Activated CD8-positive, alpha-beta T cell treated with anti-CD3 and anti-CD28 coated beads for 36 hours (primary cell): ENCODE measurements around the gene FCMR. TPM values are rescaled to one million over a fixed set of nuclear protein-coding genes. Genes with fewer than 3 reads are reported as not detected.

Experiments
- ATAC-seq: fragments of 200-7000 bp; cut with Tn5 transposase; one replicate; pipeline ENCODE4 v1.10.0; 2021; ENCODE audit warnings: mild to moderate bottlenecking, moderate library complexity
- CTCF ChIA-PET: fragments of 350-600 bp; sonication (Branson Sonifier 250); formaldehyde crosslinking; loops from one replicate; lab custom pipeline; 2021; ENCODE audit warnings: antibody characterized with exemption; lab: Charles Lee
- POLR2A ChIA-PET: fragments of 350-600 bp; sonication (Branson Sonifier 250); formaldehyde crosslinking; loops from one replicate; lab custom pipeline; 2021; ENCODE audit warnings: antibody characterized with exemption; lab: Charles Lee
- DNase-seq: peaks from one replicate; pipeline ENCODE4 v3.0.0-alpha.2; 2020
- H3K27ac Mint-ChIP-seq: one replicate; pipeline ENCODE4 v1.8.0; 2021; ENCODE audit warnings: mild to moderate bottlenecking, mixed read lengths
- H3K27me3 Mint-ChIP-seq: one replicate; pipeline ENCODE4 v1.8.0; 2021; ENCODE audit warnings: mixed read lengths
- H3K36me3 Mint-ChIP-seq: one replicate; pipeline ENCODE4 v1.8.0; 2021; ENCODE audit warnings: low read depth, mixed read lengths
- H3K4me1 Mint-ChIP-seq: one replicate; pipeline ENCODE4 v1.8.0; 2021; ENCODE audit warnings: low read depth, mixed read lengths
- H3K4me3 Mint-ChIP-seq: one replicate; pipeline ENCODE4 v1.8.0; 2021; ENCODE audit warnings: mild to moderate bottlenecking, moderate library complexity, mixed read lengths
- H3K9me3 Mint-ChIP-seq: one replicate; pipeline ENCODE4 v1.8.0; 2021; ENCODE audit warnings: mixed read lengths
- intact Hi-C: fragments of 100-400 bp; cut with micrococcal nuclease; formaldehyde crosslinking; loops from one replicate; pipeline ENCODE4 v1.10.0; 2022
- total RNA-seq, 2 experiments: library from RNA; stranded (reverse); gene quantifications; one replicate each; pipeline ENCODE4 v1.2.3, GENCODE V29; 2021
- TF ChIP-seq, protein P1 (sequence below): fragments of 200-600 bp; IDR thresholded peaks from one replicate; pipeline ENCODE4 v1.8.0; 2022; ENCODE audit warnings: antibody characterized with exemption, mild to moderate bottlenecking

The FCMR gene
- total RNA-seq, 2 experiments from 2014 or later = 49.4 to 51.7 TPM

DNA sequence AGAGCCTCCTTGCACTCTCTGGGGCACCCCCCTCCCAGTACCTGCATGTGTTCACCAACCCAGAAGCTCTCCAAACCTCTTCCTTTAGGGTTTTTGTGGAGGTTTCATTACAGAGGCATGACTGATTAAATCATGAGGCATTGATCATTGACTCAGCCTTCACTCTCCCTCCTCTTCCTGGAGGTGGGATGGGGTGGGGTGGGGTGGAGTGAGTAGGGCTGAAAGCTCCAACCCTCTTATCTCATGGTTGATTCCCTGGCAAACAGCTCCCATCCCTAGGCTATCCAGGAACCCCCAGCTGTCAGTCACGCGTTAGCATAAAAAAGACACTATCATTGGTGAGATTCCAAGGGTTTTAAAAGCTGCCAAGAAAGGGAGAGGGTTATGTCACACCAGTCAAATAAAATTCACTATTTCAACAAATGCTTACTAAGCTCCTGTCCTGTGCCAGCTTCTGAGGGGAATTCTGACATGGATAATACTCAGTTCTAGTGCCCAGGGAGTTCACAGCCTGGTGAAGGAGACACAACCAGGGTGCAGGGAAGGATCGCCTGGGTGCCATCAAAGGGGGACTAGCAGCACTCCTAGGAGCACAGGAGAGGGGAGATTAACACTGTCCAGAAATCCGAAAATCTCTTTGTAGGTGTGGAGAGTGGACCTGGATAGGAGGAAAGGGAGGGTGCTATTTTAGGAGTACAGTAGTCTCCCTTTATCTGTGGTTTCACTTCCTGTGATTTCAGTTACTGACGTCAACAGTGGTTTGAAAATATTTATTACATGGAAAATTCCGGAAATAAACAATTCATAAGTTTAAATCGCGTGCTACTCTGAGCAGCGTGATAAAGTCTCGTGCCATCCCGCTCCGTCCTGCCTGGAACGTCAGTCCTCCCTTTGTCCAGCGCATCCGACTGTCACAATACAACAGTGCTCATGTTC is 31.3 kb downstream of the FCMR start:
- Mint-ChIP-seq H3K9me3 (no peaks in the 10 kb centered on the region), H3K27ac (peak overlapping the region; percentile 4), H3K4me1 (peaks cover 49% of the 10 kb centered on the region), H3K27me3 (no peaks in the 10 kb centered on the region), H3K4me3 (no peak overlapping the region), H3K36me3 (no peaks in the 10 kb centered on the region)
- POLR2A ChIA-PET = interaction anchor here (0.9 kb wide), 1 partner anchor 11 kb away, joined by 4 read pairs; no protein-coding TSS in a partner anchor
- intact Hi-C loops = no loop called here
- CTCF ChIA-PET = interaction anchor here (0.6 to 2.9 kb wide), 4 partner anchors 7 to 45 kb away, joined by 3 to 14 read pairs (median 6); partner anchors contain the start of gene IL20
- TF ChIP-seq, protein P1, sequence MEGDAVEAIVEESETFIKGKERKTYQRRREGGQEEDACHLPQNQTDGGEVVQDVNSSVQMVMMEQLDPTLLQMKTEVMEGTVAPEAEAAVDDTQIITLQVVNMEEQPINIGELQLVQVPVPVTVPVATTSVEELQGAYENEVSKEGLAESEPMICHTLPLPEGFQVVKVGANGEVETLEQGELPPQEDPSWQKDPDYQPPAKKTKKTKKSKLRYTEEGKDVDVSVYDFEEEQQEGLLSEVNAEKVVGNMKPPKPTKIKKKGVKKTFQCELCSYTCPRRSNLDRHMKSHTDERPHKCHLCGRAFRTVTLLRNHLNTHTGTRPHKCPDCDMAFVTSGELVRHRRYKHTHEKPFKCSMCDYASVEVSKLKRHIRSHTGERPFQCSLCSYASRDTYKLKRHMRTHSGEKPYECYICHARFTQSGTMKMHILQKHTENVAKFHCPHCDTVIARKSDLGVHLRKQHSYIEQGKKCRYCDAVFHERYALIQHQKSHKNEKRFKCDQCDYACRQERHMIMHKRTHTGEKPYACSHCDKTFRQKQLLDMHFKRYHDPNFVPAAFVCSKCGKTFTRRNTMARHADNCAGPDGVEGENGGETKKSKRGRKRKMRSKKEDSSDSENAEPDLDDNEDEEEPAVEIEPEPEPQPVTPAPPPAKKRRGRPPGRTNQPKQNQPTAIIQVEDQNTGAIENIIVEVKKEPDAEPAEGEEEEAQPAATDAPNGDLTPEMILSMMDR = no peak
- no peak for DNase-seq
- ATAC-seq = peak; percentile 65

DNA sequence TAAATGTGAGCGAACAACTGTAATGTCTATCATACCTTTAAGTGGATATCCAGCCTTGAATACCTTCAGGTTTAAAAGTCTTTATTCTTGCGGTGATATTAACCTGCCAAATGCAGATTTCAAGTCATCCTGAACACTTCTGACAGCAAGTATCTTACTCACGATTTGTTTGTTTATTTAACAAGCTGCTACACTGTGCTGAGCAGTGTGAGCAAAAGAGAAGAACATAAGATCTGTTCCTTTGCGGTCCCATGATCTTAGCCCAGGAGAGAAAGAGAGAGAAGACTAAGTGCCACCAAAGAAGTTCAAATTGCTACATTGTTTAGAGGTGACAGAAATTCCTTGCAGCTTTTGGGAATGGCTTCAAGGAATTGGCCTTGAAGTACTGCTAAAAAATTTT is 34.0 kb downstream of the FCMR start:
- intact Hi-C loops = no loop called here
- H3K27ac Mint-ChIP-seq = no peak overlapping the region
- H3K9me3 Mint-ChIP-seq = no peaks in the 10 kb centered on the region
- DNase-seq = no peak
- TF ChIP-seq, protein P1 = no peak
- ChIA-PET CTCF (interaction anchor here (0.7 to 3.0 kb wide), 8 partner anchors 10 to 94 kb away, joined by 3 to 16 read pairs (median 4); partner anchors contain the start of genes IL20 and IL24), POLR2A (interaction anchor here (0.7 kb wide), 1 partner anchor 13 kb away, joined by 3 read pairs; no protein-coding TSS in a partner anchor)
- no peaks in the 10 kb centered on the region for H3K27me3 Mint-ChIP-seq
- H3K4me1 Mint-ChIP-seq = peaks cover 29% of the 10 kb centered on the region
- no peaks in the 10 kb centered on the region for H3K36me3 Mint-ChIP-seq
- no peak overlapping the region for H3K4me3 Mint-ChIP-seq
- ATAC-seq = no peak

DNA sequence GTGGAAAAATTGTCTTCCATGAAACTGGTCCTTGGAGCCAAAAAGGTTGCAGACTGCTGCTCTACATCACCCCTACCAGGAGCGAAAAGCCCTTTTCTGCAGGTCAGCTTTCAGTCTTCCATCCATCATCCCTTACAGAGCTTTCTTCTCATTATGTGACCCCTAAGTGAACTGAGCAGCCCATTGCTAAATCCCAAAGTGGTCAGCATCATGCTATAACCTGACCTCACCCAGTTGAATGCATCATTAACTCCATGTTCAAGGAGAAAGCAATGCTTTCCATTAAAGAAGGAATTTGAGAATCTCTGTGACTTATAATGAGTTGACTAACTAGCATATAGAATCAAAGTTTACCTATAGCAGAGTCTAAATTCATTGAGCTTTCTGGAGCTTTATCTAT is 34.9 kb downstream of the FCMR start:
- CTCF ChIA-PET = interaction anchor here (0.6 to 3.0 kb wide), 7 partner anchors 10 to 890 kb away, joined by 3 to 16 read pairs (median 3); partner anchors contain the start of gene IL20
- TF ChIP-seq, protein P1 = no peak
- no peaks in the 10 kb centered on the region for H3K9me3 Mint-ChIP-seq
- peaks cover 27% of the 10 kb centered on the region for H3K4me1 Mint-ChIP-seq
- DNase-seq (no peak), ATAC-seq (no peak)
- POLR2A ChIA-PET = interaction anchor here (0.6 kb wide), 1 partner anchor 174 kb away, joined by 3 read pairs; no protein-coding TSS in a partner anchor
- H3K27ac Mint-ChIP-seq = no peak overlapping the region
- H3K27me3 Mint-ChIP-seq = no peaks in the 10 kb centered on the region
- H3K36me3 Mint-ChIP-seq = no peaks in the 10 kb centered on the region
- intact Hi-C loops = no loop called here
- H3K4me3 Mint-ChIP-seq = no peak overlapping the region

DNA sequence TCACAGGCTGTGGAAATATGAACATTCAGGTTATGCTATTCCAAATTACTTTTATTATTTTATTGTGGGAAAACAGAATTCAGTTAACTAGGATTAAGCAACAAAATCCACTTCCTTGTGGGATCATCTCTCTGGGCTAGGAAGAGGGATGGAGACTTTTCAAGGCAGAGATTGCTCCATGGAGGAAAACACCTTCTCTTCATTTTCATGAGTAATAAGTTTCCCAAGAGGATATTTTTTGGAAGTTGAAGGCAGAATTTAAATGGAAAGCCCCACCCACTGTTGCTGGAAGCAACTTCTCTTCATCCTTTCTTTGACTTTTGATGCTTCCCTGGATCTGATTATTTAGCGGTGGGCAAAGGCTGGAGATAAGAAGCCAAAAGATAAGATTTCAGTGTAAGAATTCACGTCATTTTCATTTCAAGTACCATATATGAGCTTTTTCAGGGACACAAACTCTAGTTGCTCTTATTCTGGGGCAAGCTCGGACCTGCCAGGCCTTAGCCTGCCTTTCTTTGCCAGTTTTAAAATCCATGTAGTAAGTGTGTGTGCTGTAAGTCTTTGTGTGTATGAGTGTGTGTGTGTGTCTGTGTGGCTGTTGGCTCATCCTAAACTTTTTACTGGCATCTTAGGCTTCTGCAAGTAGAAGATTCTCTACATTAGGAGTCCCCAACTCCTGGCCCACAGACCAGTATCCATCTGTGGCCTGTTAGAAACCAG is 36.2 kb downstream of the FCMR start:
- Mint-ChIP-seq H3K27me3 (no peaks in the 10 kb centered on the region), H3K27ac (no peak overlapping the region), H3K36me3 (no peaks in the 10 kb centered on the region), H3K4me1 (peaks cover 18% of the 10 kb centered on the region), H3K4me3 (no peak overlapping the region), H3K9me3 (no peaks in the 10 kb centered on the region)
- ChIA-PET POLR2A (no interaction called here), CTCF (interaction anchor here (0.8 to 3.0 kb wide), 11 partner anchors 20 to 167 kb away, joined by 3 to 25 read pairs (median 5); partner anchors contain the start of gene IL20)
- intact Hi-C loops = no loop called here
- DNase-seq (no peak), ATAC-seq (no peak)
- TF ChIP-seq, protein P1 = no peak
